Measurements from ENCODE around the gene MUC20.
"Not testable (repeated sequence)": the region's sequence is repeated elsewhere in the genome, so short reads cannot be mapped to it uniquely, and the experiment has no call there.

The MUC20 gene

DNA sequence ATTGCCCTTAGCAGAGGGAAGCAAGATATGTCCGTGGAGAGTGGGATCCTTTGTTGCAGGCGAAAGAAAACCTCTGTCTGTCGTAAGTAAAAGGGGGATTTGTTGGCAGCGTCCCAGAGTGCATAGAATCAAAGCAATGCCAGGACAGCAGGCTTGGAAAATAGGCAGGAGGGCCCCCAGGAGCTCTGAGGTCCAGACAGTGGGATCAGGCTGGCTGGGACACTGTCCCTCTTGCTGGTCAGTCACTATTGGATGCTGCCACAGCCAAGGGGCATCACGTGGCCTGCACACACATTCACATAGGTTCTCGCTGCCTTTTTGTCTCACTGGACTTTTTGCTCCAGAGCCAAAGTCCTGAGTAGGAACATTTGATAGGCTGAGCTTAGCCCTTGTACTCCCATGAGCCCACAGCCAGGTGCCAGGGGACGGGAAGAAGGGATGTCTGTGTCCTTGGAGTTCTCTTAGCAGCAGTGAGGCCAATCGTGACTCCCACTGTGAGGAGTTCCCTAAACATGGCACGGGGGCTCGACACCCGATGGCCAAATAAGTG, 10.7 kb downstream of the MUC20 start:
- no peak for DNase-seq (ENCODE audit: low read depth in 2 of 2)

DNA sequence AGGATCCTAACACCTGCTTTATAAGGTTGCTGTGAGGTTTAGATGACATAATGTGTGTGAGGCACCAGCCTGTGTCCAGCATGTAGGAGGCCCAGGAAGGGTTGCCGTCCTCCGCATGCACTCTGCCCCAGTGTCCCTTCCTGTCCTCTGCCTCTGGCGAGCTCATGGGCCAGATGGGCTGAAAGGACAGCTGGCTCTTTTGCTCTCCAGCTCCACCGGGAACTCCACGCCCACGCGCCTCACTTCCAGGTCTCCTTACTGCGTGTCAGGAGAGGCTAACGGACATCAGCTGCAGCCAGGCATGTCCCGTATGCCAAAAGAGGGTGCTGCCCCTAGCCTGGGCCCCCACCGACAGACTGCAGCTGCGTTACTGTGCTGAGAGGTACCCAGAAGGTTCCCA, 12.2 kb downstream of the MUC20 start:
- DNase-seq (ENCODE audit: low read depth in 2 of 2): no peak

DNA sequence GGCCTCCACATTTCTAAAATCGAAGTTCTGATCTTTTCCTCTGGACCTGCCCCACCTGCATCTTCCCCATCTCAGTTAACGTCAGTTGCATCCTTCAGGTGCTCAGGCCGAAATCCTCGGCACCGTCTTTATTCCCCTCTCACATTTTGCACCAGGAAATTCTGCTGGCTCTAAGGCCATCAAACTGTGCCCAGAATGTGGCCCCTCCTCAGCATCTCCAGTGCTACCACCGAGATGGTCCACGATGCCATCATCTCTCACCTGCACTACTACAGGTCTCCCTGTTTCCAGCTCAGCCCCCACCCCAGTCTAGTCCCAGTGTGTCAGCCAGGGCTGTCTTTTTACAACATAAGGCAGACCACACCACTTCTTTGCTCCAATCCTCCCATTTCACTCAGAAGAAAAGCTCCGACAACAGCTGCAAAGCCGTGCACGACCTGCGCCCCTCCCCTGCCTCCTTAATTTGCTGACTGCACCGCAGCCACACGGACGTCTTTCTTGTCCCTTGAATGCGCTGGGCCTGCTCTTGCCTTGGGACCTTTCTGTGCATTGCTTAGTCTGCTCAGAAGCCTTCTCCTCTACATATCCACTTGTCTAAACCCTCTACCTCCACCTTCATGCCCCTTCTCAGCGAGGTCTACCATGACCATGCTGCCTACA, 14.4 kb downstream of the MUC20 start:
- DNase-seq (ENCODE audit: low read depth in 2 of 2): no peak

DNA sequence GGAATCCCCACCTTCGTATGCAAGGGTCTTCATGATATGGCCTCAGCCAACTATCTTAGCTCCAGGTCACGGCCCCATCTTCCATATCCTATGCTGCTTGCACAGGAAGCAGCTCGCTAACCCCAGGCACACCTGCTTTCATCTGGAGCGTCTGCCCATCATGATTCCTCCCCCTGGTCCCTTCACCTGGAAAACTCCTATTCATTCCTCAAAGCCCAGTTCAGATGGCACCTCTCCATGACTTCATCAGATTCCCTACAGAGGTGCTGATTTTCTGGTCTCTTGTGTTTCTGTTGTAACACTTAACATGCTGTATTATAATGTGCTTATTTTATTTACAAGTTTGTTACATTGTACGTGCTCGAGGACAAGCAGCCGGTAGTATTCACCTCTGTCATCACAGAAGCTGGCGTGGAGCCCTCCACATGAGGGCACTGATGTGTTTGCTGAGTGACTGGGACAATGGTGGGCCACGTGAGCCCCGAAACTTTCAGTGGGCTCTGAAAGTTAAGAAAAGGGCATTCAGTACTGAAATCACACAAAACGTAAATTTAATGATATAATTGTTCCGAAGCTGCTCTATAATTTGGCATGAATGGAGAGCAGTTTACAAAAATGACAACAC, 16.2 kb downstream of the MUC20 start:
- DNase-seq (ENCODE audit: low read depth in 2 of 2): no peak

DNA sequence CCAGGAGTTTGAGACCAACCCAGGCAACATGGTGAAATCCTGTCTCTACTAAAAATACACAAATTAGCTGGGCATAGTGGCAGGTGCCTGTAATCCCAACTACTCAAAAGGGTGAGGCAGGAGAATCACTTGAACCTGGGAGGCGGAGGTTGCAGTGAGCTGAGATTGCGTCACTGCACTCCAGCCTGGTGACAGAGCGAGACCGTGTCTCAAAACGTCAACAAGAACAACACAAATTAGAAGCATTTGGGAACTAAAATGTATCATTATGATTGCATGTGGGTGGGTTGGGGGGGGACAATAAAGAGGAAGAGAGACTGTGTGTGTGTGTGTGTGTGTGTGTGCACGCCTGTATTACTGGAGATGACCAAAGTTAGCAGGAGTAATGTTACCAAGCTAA, 17.0 kb downstream of the MUC20 start:
- DNase-seq (ENCODE audit: low read depth in 2 of 2): not testable (repeated sequence)

DNA sequence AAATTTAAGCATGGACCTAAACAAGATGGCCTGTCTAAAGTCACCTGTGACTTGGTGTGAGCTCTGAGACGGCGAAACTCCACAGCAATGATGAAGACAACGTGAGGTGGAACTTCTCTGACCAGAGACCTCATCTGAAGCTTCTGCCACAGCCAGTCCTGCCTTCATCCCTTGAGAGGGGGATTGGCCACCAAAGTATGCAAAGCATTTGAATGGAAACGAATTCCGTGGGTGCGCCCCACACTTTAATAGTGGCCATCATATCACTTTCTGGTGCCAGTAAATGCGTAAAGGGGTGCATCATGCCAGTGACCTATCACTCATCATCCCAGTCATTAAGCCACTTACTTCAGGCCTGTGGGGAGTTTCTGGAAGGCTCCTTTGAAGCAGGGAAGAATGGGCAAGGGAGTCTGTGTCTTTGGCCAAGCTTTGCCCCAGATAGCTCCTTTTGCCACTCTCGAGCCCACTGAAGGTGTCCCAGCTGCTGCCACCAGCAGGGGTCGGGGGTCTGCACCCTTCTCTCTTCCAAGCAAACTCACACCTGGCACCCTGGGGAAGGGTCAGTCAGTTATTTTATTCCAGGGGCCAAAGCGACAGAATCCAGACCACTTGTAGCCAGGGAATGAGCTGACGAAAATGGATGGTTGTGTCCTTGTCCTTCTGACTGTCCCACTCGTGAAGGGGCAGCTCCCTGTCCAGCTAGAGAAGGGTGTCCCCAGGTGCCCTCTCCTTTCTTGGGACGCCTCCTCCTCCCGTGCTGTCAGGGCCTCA, 17.7 kb downstream of the MUC20 start:
- no peak for DNase-seq (ENCODE audit: low read depth in 2 of 2)

DNA sequence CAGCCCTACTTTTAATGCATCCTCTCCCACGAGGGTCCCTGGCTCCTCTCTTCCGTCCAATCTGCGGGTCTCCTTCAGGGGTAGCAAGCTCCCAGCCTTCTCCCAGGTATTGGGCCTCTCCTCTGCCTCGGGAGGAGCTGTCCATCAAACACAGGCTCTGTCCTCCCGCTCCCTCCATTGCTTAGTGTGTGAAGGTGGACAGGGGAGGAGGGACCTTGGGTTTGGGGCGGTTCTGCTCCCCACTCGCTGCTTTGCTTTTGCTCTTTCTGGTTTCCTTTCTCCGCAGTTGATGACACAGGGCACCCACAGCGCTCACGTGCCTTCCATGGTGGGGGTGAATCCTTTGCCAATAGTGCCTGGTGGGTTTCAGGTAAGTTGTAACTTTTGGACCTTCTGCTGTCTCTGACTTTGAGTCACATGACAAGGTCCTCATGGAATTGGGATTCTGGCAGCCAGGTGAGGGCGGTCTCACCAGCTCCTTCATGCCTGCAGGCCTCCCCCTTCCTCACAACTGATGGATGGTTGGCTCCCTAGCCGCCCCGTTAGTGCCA, 18.9 kb downstream of the MUC20 start:
- DNase-seq (ENCODE audit: low read depth in 2 of 2): no peak

DNA sequence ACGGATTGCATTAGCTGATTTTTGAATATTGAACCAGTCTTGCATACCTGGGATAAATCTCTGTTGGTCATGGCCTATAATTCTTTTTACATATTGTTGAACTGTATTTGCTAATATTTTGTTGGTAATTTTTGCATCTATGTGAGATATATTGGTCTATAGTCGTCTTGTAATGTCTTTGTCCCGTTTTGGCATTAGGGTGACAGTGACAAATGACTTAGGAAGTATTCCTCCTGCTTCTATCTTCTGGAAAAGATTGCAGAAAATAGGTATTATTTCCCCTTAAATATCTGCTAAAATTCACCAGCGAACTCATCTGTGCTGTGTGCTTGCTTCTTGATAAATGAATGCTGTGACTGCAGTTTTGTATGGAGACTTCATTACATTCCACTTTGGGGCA, 23.7 kb downstream of the MUC20 start:
- no peak for DNase-seq (ENCODE audit: low read depth in 2 of 2)

DNA sequence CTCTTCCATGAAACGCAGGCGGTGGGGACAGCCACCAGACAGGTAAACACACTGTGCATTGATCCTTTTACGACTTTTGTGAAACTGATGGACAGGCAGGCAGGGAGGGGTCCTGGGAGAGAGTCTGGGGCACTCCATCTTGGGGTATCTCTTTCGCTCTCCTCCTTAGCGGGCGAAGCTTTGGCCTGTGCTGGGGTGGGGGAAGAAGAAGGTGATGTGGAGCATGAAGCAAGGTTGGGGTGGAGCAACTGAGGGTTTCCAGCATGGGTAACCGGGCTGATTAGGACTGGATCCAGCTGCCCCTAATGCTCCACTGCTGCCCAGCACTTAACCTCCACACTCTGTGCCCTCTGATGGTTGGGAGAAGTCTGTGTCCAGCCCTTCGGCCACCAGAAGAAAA, 25.6 kb downstream of the MUC20 start:
- DNase-seq (ENCODE audit: low read depth in 2 of 2): no peak

DNA sequence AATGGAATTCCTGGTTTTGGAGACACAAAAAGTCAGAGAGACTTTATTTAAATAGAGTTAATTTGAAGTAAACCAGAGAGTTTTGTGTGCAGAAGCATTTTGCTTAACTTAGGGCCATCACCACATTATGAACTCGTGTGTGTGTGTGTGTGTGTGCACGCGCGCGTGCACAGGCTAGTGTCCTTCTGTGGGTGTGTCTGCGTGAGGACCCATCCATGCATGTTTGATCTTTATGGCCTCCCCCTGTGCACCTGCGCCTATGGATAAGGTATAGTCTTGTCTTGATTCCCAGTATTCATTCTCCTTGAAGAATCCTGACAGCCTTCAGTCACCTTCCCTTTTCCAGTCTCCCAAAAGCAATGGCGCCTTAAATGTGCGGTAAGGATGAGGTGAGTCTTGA, 26.0 kb downstream of the MUC20 start:
- no peak for DNase-seq (ENCODE audit: low read depth in 2 of 2)

DNA sequence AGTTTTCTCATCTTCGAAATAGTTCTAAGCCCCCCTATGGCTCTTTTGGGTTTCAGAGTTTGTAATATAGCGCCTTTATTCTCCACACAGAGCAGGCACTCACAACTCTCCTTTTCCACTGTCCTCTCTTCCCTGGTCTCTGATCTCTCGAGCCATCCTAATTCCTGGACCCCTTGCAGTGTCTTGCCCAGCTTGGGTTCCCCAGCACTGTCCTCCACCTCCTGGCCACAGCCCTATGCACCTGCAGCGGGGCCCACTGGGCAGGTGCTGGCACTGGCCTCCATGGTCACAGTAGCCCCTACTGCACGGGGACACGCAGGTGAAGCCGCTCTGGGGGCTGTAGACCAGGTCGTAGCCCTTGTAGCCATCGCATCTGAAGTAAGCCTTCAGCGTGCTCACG, 27.9 kb downstream of the MUC20 start:
- no peak for DNase-seq (ENCODE audit: low read depth in 2 of 2)

DNA sequence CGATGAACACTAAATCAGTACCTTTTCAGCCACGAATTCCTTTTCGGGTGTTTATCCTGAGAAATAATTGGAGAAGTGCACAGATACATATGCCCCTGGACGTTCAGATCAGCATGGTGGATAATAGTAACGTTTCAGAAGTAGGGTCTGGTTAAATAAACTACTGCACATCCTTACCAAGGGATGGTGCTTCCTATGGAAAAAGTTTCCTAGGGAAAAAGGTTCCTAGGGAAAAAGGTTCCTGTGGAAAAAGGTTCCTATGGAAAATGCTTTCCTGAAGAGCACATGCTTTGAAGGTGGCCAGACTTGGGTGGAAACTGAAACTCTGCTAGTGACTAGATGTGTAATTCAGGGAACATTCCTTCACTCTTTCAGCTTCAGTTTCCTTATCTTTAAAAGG, 28.3 kb downstream of the MUC20 start:
- DNase-seq (ENCODE audit: low read depth in 2 of 2): not testable (repeated sequence)

DNA sequence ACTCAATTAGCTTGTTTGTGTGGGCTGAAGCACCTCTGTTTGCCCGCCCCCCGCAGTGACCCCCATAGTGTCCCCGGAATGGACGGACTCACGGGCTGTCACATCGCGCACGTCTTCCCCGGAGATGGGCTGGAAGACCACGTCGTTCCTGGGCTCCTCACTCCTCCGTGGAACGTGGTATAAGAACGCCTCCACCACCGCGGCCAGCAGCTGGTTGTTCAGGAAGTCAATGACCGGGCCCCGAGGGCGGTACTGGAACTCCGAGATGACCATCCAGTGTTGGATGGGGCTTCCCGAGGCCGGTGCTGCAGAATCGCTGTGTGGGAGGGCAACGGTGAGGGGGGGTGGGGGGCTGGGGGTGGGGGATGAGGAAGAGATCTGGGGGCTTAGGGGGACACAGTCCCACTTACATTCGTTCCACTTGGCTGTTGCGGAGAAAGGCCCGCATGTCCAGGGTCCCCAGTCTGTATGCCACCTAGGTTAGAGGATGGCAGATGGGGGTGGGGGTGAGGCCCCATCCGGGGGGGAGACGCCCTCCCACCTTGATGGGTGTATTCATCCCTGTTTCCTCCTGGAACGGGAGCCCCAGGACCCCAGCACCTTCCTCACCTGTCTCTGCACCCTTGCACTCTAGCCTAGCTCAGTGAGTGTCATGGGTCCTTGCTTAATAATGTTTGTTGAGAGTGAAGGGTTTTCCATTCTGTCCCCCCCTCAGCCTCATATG, 30.2 kb downstream of the MUC20 start:
- DNase-seq (ENCODE audit: low read depth in 2 of 2): no peak

DNA sequence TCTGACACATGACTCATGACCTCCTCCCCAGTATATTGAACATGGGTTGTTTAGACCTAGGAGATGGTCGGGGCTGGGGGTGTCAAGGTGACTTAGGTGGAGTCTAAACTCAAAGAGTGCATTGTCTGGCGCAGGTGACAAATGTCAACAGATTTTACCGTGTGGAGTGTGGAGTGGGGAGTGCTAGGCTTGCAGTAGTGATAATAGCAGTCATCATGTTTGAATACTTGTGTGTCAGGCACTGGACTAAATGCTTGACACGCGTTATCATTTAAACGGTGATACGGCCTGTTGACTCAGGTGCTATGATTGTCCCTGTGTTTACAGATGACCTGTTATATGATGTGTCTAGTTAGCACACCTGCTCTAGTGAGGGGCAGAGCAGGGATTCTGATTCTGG, 30.8 kb downstream of the MUC20 start:
- DNase-seq (ENCODE audit: low read depth in 2 of 2): no peak

DNA sequence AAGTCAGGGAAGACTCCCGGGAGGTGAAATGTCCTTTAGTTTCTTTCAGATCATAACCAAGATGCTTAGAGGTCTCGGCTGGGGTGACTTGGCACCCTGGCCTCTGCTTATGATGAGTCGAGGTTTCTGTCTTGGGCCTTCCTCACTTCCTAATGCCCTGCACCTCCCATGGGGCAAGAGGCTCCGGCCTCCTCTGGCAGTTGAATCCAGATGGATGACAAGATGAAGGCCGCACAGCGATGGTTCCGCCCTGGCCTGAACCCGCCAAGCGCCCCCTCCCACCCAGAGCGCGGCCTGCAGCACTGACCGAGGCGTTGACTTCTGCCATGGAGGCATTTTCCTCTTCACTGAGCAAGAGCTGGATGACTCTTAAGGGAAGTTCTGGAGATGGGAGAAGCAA, 31.3 kb downstream of the MUC20 start:
- DNase-seq (ENCODE audit: low read depth in 2 of 2): no peak

DNA sequence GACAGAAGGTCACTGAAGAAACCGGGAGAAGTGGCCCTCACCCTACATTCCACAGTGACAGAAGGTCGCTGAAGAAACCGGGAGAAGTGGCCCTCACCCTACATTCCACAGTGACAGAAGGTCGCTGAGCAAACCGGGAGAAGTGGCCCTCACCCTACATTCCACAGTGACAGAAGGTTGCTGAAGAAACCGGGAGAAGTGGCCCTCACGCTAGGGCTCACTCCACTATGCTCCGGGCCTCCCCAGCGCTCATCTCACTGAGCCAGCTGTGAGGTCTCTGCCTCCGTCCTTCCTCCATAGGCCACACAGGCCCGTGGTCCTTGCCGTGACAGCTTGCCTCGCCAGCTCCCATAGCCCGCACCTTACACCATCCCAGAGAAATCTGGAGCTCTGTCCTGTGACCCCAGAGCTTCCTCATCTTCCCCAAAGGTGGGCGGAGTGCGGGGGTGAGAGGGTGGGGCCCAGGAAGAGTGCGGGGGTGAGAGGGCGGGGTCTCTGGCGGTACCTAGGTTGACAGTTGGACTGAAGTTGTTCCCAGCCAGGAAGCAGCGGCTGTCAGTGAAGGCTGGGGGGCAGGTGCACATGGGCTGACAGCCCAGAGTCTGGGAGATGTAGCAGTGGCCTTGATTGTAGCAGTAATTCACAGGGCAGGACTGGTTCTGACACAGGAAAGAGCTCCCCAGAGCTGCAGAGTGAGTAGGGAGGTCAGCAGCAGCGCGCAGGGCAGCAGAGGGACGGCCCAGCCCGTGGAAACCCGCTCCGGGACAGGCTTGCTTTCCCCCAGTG, 32.0 kb downstream of the MUC20 start:
- DNase-seq (ENCODE audit: low read depth in 2 of 2): no peak

DNA sequence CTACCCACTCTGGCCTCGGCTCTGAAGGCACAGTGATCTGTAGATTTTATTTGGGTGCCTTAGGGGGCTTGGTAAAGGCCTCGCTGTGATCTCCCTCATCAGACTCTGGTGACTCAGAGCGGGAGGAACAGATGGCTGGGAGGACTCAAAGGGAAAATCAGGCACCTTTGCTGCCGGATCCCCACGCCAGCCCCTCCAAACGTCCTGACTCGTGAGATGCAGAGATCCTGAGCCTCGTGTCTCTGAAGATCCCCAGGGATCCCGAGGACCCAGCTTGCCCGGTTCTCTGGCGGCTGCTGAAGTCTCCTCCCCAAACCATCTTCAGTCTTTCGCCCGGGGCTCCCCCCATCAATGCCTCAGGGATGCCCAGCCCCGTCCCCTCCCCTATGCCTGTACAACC, 32.8 kb downstream of the MUC20 start:
- no peak for DNase-seq (ENCODE audit: low read depth in 2 of 2)

DNA sequence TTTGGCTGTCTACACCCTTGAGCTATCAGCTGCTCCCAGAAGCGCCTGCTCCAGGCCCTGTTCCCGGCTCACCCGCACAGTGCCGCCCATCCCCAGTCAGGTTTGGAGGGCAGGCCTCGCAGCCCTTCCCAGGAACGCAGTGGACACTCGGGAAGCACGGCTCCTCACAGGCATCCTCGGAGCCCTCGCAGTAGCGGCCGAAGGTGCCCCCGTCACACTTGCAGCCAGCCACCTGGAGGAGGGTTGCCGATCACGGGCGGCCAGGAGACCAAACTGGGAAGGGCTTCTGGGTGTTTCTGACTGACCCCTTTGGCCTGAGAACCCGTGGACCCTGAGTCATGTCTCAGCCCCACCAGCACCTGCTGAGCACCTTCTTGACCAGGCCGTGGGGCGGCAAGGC, 33.4 kb downstream of the MUC20 start:
- no peak for DNase-seq (ENCODE audit: low read depth in 2 of 2)

DNA sequence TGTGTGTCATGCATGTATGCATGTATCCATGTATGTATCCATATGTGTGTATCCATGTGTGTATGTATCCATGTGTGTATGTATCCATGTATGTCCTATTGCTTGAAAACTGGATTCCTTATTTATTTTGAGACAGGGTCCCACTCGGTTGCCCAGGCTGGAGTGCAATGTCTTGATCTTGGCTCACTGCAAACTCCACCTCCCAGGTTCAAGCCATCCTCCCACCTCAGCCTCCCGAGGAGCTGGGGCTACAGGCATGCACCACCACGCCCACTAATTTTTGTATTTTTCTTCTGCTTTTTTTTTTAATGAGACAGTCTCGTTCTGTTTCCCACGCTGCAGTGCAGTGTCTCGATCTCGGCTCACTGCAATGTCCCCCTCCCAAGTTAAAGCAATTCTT, 34.1 kb downstream of the MUC20 start:
- DNase-seq (ENCODE audit: low read depth in 2 of 2): no peak

DNA sequence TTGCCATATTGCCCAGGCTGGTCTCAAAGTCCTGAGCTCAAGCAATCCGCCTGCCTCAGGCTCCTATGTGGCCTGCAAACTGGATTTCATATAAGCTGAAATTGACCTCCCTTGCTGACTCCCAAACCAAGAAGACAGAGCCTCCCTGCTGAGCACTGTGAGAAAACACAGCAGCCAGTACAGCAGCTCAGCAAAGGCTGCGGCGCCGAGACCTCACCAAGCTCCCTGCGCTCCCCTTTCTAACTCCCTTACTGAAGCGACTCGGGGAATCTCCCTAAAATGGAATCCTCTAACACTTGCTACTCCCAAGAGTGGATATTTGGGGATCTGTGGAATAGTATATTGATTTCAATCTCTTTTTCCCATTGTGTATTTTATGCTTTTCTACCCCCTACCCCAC, 34.6 kb downstream of the MUC20 start:
- DNase-seq (ENCODE audit: low read depth in 2 of 2): no peak
